Dedifferentiated amniotic fluid mesenchymal stem cell (primary cell): ENCODE measurements around the gene CARD8.

Experiments
- DNase-seq: peaks from one replicate; pipeline ENCODE4 v3.0.0-alpha.2; 2016; ENCODE audit errors: extremely low spot score

Gene CARD8

DNA sequence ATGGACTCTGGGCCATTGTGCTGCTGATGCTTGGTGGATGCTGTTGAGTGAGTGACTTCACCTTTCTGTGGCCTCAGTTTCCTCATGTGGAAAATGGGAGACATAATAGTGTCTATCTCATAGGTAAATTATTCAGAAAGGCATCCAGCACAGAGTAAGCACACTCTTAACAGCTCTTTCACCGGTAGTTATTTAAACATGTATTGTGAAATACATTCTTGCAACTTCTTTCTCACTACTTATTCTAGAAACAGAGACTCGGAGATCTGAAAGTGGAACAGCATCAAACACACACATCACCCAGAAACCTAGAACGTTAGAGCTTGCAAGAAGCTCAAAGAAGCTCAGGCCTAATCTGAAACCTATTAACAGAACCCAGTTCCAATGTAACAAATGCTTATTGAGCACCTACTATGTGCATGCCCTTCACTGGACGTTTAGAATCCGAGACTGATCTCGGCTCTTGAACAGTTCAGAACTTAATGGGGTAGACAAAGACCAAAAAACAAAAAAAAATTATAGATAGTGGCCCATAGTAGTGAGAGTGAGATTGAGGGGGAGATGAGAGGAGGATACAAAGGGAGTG lies 81.2 kb downstream of the CARD8 start:
- DNase-seq: no peak

DNA sequence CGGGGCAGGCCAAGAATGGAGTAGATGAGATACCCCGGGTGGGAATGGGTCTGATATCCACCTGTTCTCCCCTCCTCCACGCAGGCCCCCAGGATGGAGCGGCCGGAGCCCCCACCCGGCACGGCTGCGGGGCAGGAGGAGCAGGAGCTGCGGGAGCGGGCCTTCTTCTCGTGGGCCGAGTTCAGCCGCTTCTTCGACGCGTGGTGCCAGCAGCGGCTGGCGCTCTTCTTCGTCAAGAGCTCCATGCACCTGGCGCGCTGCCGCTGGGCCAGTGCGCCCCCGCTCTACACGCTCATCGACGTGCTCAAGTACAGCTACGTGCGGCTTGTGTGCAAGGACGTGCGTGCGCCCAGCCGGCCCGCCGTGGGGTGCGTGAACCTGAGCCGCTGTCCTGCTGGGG lies 84.0 kb downstream of the CARD8 start:
- no peak for DNase-seq

DNA sequence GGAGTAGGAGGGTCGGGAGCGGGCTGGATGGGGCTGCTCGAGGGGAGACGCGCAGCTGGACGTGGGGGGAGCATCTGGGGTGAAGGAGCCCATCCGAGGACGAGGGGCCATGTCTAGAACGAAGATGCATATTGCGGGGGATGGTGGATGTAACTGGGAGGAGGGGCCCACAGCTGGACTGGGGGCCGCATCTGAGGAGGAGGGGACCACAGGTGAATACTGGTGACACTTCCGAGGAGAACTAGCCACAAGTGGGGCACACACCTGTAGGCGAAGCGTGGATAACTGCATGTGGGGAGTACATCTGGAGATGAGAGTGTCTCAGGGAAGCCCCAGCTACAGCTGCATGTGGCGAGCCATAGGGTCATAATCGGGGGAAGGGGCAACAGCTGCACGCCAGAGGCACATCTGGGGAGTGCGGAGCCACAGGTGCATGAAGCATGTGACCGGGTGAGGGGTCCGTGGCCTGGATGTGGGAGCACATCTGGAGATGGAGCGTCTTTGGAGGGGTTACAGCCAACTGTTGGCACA lies 84.8 kb downstream of the CARD8 start:
- DNase-seq: no peak

DNA sequence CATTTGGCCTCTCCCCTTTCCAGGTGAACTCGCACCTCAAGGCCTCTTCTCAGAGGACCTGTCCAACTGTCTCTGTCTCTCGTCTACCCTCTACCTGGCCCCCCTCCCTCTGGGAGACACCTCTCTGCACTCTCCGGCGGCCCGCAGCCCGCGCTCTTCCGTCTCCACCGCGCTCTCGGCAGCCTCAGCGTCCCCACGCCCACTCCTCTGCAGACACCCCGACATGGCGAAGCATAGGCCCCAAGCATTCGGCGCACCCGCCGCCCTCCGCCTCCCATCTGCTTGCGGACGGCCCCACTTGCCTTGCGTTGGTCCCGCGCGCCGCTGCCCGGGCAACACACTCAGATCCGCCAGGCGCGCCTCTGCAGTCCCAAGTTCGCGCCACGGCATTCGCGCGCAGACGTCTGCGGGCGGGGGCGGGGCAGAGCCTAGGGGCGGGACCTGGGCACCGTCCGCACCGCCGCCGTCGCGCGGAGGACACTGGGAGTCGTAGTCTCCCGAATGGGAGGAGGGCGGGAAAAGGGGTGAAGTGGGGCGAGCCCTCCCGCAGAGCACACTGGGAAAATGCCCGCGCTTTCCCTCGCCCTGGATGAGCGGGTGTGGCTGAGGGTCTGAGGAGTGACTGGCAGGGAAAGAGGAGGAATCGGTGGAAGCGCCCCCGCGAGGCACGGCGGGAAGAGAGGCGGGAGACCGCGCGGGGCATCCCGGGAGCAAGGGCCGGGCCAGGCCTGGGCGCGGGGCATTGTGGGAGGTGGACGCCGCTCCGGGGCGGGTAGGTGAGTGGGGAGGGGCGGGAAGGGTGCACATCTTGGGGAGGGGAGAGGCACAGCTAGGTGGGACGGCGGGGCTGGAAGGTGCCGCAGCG lies 85.5 kb downstream of the CARD8 start, which contains the start of the genes LIG1 and ZSWIM9:
TSS of gene LIG1 (minus strand) at position 406 of the 865 bp plus-strand sequence. CDS start 4,778 bp downstream, outside the sequence.
TSS of gene ZSWIM9 (plus strand) at position 742 of the 865 bp plus-strand sequence. CDS start 1,123 bp downstream, outside the sequence.
- peak; percentile 94 for DNase-seq

DNA sequence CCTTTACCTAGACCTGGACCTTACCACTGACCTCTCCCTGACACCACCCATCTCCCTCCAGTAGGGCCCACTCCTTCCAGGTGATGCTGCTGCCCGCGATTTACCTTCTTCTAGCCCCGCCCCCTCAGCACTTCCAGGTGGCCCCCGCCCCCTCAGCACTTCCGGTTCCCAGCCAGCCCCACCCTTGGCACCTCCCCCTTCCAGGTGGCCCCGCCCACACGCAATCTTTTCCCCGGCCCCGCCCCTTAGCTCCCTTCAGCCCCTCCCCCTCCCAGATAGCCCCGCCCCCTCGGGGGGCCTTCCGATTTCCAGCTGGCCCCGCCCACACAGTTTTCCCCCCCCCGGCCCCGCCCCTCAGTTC lies 86.2 kb downstream of the CARD8 start:
- DNase-seq: no peak

DNA sequence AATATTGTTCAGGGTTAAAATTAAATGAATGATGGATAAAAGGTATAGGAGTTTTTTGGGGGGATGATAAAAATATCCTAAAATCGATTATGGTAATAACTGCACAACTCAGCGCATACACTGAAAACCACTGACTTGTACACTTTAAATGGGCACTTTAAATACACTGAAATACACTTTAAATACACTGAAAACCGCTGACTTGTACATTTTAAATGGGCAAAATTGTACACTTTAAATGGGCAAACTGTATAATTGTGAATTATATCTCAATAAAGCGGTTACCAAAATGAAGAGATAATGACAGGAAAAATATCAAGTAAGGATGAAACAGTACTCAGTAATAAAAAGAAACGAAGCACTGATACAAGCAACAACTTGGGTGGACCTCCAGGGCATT lies 87.0 kb downstream of the CARD8 start:
- DNase-seq: no peak

DNA sequence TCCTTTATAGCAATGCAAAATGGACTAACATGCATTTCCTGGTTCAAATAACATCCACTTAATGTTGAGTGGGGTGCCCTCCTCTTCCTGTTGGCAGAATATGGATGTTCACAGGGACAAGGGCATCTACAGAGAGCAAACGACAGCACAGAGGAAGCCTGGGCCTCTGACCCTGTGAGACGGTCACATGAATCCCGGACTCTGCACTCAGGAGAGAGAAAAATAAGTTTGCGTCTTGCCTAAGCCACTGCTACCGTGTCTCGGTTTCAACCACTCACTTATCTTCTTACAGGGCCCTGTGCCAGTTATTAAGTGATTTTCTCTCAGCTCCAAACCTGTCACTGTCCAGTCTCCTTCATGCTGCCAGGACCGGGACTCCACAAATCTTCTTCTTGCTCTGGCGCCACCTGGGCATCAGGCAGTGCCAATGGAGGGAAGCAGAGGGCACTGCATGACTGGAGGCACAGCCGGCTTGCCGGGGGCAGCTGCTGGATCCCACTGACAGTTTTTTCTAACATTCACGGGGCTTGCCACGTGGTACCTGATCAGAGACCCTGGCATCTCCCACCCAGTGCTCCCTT lies 97.4 kb downstream of the CARD8 start:
- DNase-seq: no peak
